ACHN (cell line): Measurements from ENCODE around the gene HK1.

ENCODE experiments used
- DNase-seq: peaks from one replicate; pipeline ENCODE4 v3.0.0-alpha.2; 2015
- in situ Hi-C: cut with HindIII; loops from 2 replicates; pipeline ENCODE4 v1.10.0; 2017; ENCODE audit warnings: low sequenced_read_pairs, low pct_ligation_motif_present, low pct_unique_long_range_greater_than_20kb

HK1 gene

GRCh38 chr10:69382382-69383117, 104.3 kb downstream of the HK1 start:
- peak; percentile 96 for DNase-seq
- in situ Hi-C loops = no loop called here

DNA sequence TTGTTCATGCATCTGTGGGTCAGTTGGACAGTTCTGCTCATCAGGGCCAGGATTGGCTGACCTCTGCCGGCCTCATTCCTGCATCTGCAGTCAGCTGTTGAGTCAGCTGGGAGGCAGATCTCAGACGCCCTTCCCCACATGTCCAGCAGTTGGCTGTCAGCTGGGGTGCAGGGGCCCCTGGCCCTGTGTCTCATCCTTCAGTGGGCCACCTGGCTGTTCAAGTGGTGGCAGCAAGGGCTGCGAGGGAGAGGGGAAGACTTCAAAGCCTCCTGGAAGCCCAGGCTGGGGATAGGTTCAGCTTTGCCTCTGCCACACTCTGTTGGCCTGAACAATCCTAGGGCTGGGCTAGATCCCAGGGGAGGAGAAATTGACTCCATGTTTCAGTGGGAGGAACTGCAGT, 105.3 kb downstream of the HK1 start:
- peak; percentile 23 for DNase-seq
- in situ Hi-C loops = no loop called here

DNA sequence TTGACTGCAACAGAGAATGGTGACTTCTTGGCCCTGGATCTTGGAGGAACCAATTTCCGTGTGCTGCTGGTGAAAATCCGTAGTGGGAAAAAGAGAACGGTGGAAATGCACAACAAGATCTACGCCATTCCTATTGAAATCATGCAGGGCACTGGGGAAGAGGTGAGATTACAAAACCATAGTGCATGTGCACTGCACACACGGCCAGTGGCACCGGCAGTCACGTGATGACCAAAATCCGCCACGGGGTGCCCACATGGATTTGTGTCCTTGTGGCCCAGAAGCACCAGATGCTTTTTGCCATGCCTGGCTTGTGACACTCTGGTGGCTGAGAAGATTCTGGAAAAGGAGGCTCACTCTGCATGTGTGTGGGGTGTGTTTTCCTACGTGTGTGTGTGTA, 106.0 kb downstream of the HK1 start:
- no peak for DNase-seq
- in situ Hi-C loops = no loop called here

- in situ Hi-C loops = no loop called here
- DNase-seq = no peak
Observed at GRCh38 chr10:69385454-69386350, 107.4 kb downstream of the HK1 start.

DNA sequence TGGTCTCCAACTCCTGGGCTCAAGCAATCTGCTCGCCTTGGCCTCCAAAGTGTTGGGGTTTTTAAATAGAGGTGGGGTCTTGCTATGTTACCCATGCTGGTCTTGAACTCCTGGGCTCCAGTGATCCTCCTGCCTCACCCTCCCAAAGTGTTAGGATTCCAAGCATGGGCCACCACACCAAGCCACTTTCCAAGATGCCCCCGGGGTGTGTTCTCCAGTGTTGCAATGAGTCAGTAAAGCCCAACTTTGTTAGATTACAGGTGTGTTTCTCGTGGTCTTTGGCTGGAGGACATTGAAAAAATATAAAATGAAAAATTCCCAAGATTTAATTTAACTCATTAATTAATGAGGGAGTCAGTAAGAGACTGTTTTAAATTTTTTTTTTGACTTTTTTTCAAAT, 109.2 kb downstream of the HK1 start:
- in situ Hi-C loops = no loop called here
- no peak for DNase-seq

GRCh38 chr10:69388488-69388887, 110.2 kb downstream of the HK1 start:
- DNase-seq = no peak
- in situ Hi-C loops = no loop called here

DNA sequence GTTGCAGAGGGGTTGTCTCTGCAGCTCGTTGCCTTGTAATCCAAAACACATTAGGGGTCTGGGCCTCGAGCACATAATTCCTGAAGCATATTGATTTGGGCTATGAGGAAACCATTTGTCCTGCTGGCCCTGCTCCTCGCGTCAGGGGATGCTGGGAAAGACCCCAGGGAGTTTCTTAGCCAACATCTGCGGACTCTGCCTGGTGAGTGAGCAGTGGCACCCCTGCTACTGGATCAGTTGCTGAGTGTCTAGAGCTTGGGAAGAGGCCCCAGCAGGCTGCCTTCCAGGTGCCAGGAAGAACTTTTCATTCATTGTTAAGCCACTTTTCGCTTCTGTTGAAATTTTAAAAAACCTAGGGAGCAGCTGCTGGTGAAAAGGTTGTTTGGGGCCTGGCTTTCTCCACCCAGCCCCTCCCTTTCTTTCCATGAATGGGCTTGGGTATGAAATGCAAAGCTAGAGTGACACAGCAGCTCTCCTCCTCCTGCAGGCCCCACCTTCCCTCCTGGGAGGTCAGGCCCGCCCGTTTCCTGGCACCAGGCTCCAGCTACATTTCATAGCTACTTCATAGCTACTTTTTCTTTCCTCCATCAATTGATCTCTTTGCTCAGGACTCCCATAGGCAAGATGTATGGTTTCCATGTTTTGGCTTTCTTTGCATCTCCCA, 111.7 kb downstream of the HK1 start:
- peak; percentile 68 for DNase-seq
- in situ Hi-C loops = no loop called here

GRCh38 chr10:69391158-69391557, 112.9 kb downstream of the HK1 start:
- in situ Hi-C loops = no loop called here
- peak; percentile 10 for DNase-seq

GRCh38 chr10:69392481-69393000, 114.2 kb downstream of the HK1 start:
- peak; percentile 85 for DNase-seq
- in situ Hi-C loops = no loop called here

DNA sequence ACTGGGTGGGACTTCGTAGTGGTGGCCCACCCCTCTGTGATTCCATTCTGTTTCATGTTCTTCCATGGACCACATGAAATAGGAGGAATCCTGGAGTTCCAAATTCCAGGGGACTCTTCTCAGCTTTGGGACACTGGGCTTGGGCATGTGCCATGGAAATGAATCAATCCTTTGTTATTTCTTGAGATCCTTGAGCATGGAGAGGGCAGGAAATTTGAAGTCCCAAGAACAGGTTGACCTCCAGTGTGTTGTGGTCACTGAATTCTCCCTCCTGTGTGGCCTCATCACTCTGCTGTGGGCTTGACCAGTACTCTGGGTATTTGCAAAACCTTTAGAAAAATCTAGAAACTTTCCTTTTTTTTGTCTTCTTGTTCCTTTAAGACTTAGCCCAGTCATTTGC, 115.7 kb downstream of the HK1 start:
- in situ Hi-C loops = no loop called here
- peak; percentile 22 for DNase-seq

DNA sequence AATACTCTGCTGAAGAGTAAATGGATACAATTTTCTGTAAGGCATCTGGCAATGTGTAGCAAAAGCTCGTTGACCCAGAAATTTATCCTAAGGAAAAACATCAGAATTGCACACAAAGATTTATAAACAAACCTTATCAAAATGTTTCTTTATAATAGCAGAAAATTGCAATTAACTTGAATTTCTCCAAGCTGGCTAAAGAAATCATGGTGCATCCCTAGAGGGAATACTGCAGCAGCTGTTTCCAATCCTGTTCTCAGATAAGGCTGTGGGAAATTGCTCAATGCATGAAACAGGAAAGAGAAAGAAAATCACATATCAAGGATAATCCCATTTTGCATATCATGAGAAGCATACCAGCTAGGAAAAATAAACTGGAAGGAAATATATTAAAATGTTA, 119.7 kb downstream of the HK1 start:
- in situ Hi-C loops = no loop called here
- DNase-seq = no peak

GRCh38 chr10:69398466-69398865, 120.2 kb downstream of the HK1 start:
- DNase-seq = no peak
- in situ Hi-C loops = no loop called here

GRCh38 chr10:69400936-69401335, 122.6 kb downstream of the HK1 start:
- in situ Hi-C loops = no loop called here
- no peak for DNase-seq

DNA sequence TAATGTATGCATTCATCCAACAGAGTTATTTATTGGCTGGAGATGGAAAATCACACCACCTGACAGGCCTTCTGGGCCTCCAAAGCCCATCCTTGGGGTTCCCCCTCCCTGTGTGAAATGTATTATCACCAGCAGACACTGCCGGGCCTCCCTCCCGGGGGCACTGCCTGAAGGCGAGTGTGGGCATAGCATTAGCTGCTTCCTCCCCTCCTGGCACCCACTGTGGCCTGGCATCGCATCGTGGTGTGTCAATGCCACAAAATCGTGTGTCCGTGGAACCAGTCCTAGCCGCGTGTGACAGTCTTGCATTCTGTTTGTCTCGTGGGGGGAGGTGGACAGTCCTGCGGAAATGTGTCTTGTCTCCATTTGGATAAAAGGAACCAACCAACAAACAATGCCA, 123.1 kb downstream of the HK1 start:
- in situ Hi-C loops = no loop called here
- DNase-seq = no peak

GRCh38 chr10:69402386-69402785, 124.1 kb downstream of the HK1 start:
- in situ Hi-C loops = no loop called here
- DNase-seq = no peak

DNA sequence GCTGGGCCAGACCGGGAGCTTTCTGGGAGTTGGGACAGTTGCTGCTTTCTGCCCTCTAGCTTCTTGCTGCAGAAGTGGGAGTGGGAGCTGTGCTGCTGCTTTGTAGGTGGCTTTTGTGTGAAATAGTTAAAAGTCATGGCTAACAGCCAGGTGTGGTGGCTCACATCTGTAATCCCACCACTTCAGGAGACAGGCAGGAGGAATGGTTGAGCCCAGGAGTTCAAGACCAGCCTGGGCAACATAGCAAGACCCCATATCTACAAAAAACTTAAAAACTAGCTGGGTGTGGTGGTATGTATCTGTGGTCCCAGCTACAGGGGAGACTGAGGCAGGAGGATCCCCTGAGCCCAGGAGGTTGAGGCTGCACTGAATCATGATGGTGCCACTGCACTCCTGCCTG, 124.8 kb downstream of the HK1 start:
- in situ Hi-C loops = no loop called here

GRCh38 chr10:69403519-69403918, 125.2 kb downstream of the HK1 start:
- no peak for DNase-seq
- in situ Hi-C loops = no loop called here

More for the DNA sequence above, 124.8 kb downstream of the HK1 start:
- DNase-seq = no peak

DNA sequence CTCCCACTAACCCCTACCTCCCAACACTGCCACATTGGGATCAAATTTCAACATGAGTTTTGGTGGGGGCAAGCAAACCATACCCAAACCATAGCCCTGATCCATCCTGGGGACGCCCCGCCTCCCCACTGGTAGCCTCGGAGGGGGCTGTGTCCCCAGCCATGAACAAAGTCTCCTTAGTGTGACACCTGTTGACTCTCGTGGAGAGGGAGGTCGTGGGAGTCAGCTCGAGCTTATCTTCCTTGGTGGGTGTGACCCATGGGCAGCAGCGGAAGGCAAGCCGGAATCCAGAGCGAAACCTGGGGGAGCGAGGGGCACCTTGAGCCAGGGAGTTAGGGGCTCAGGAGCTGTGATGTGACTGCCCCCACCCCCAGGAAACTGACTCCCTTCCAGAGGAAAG, 126.5 kb downstream of the HK1 start:
- no peak for DNase-seq
- in situ Hi-C loops = no loop called here

DNA sequence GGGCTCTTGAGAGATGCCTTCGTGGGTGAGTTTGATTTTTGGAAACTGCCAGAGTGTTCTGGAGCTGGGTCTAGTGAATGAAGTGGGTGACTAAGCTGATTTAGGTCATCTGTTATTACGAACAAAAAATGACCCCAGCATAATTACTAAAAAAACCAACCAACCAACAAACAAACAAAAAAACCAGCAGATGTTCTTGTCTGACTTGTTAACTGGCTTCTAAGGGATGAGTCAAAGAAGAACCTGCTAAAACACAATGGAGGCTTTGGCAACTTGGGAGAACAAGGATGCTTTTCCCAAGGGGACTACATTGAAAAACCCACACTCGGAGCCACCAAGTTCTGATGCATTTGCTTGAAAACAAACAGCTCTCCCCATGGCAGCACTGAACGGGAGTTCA, 126.9 kb downstream of the HK1 start:
- no peak for DNase-seq
- in situ Hi-C loops = no loop called here
